Measurements from ENCODE around the gene LSM2.

Gene LSM2

GRCh38 chr6:31777667-31778050 is 29.1 kb downstream of the LSM2 start:
- no peak for DNase-seq (ENCODE audit: low read depth)
- H3K4me3 ChIP-seq (ENCODE audit: control insufficient read depth, low read depth, low read length), result no peak overlapping the region
- TF ChIP-seq CTCF (conservative IDR thresholded peaks at IDR 0.05; ENCODE audit: control insufficient read depth, insufficient read depth, low read depth, low read length), result no peak

GRCh38 chr6:31776989-31777666 is 29.6 kb downstream of the LSM2 start, which contains the start of gene VWA7:
TSS of gene VWA7 (minus strand) at chr6:31777328. CDS start at chr6:31776779, 549 bp downstream.
- peak; percentile 83 for DNase-seq (ENCODE audit: low read depth)
- TF ChIP-seq CTCF (conservative IDR thresholded peaks at IDR 0.05; ENCODE audit: control insufficient read depth, insufficient read depth, low read depth, low read length), result no peak
- no peak within 1 kb of the TSS for H3K4me3 ChIP-seq (ENCODE audit: control insufficient read depth, low read depth, low read length)

GRCh38 chr6:31776485-31776988 is 30.2 kb downstream of the LSM2 start:
- H3K4me3 ChIP-seq (ENCODE audit: control insufficient read depth, low read depth, low read length), result no peak overlapping the region
- TF ChIP-seq CTCF (conservative IDR thresholded peaks at IDR 0.05; ENCODE audit: control insufficient read depth, insufficient read depth, low read depth, low read length), result no peak
- DNase-seq (ENCODE audit: low read depth), result no peak

GRCh38 chr6:31775633-31776484 is 30.9 kb downstream of the LSM2 start:
- DNase-seq (ENCODE audit: low read depth), result no peak
- TF ChIP-seq CTCF (conservative IDR thresholded peaks at IDR 0.05; ENCODE audit: control insufficient read depth, insufficient read depth, low read depth, low read length), result no peak
- no peak overlapping the region for H3K4me3 ChIP-seq (ENCODE audit: control insufficient read depth, low read depth, low read length)

GRCh38 chr6:31775184-31775583 is 31.6 kb downstream of the LSM2 start:
- no peak overlapping the region for H3K4me3 ChIP-seq (ENCODE audit: control insufficient read depth, low read depth, low read length)
- TF ChIP-seq CTCF (conservative IDR thresholded peaks at IDR 0.05; ENCODE audit: control insufficient read depth, insufficient read depth, low read depth, low read length), result no peak
- no peak for DNase-seq (ENCODE audit: low read depth)

- no peak for TF ChIP-seq CTCF (conservative IDR thresholded peaks at IDR 0.05; ENCODE audit: control insufficient read depth, insufficient read depth, low read depth, low read length)
- peak; percentile 63 for DNase-seq (ENCODE audit: low read depth)
- H3K4me3 ChIP-seq (ENCODE audit: control insufficient read depth, low read depth, low read length), result no peak overlapping the region
Observed at GRCh38 chr6:31771992-31772358, 34.8 kb downstream of the LSM2 start.

Data from fibroblast of mammary gland (primary cell).